GM20431 (cell line): ENCODE data around the gene UBE2B.
"Not testable (repeated sequence)": the region's sequence is repeated elsewhere in the genome, so short reads cannot be mapped to it uniquely, and the experiment has no call there.

Experiments
- in situ Hi-C: fragments of 300-500 bp; cut with MseI, MboI; formaldehyde crosslinking; loops from one replicate; pipeline ENCODE4 v1.15.0; 2020; ENCODE audit warnings: low sequenced_read_pairs; ENCODE audit not compliant: unreplicated experiment

The UBE2B gene

DNA sequence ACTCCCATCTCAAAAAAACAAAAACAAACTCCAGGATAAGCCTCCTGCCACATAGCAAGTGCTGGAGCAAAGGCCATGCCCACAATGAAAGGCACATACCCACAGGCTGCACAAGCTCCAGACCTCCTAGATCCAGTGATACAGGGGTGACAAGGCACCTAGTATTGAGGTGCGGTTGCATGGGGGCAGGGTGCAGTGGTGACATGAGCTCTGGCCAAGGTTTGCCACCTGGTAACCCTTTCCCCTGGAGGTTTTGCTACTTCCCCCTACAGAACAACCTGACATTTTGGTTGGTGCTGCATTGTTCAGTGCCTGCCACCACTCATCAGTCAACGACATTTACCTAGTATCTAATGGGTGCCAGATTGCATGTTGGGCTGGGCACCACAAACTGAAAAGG is 25.8 kb downstream of the UBE2B start:
- in situ Hi-C loops: no loop called here

DNA sequence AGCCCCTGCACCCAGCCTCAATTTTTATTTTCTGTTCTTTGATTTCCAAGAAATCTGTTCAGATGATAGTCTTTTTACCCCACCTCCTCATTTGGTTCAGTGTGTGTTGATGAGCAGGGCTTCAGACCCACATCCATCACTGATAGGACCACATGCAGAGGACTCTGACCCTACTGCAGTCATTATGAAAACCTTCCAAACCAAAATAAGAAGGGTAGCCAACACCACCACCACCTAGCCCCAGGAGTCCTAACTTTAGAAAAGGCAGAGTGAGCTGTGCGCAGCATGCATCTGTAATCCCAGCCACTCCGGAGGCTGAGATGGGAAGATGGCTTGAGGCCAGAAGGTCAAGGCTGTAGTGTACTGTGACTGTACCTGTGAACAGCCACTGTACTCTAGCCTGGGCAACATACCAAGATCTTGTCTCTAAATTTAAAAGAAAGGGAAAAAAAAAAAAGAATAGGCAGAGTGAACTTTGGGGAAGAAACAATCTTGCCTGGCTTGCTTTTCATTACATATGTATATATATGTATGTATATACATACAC is 27.3 kb downstream of the UBE2B start:
- in situ Hi-C loops: no loop called here

DNA sequence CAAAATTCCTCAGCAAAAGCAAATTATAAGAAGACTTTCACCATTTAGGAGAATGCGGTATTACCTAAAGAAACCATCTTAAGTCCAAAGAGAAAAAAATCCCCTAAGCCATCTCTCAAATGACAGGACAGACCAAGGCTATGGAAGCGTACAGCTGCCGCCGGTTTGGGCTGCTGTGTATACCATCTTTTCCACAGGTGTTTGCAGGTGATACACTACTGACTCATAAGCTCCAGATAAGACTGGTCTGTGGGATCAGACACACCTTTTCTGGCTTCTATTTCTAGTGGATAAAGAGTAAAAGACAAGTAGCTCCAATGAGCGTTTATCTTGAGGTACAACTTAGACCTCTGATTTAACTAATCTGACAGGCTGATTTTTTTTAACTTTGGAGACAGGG is 32.6 kb downstream of the UBE2B start:
- in situ Hi-C loops: no loop called here

GRCh38 chr5:134406390-134406789 is 35.0 kb downstream of the UBE2B start:
- in situ Hi-C loops: no loop called here

GRCh38 chr5:134409321-134409720 is 38.0 kb downstream of the UBE2B start:
- in situ Hi-C loops: no loop called here

GRCh38 chr5:134410822-134411221 is 39.5 kb downstream of the UBE2B start:
- in situ Hi-C loops: no loop called here

- in situ Hi-C loops: no loop called here
Measured at GRCh38 chr5:134411228-134411545, 39.8 kb downstream of the UBE2B start.

DNA sequence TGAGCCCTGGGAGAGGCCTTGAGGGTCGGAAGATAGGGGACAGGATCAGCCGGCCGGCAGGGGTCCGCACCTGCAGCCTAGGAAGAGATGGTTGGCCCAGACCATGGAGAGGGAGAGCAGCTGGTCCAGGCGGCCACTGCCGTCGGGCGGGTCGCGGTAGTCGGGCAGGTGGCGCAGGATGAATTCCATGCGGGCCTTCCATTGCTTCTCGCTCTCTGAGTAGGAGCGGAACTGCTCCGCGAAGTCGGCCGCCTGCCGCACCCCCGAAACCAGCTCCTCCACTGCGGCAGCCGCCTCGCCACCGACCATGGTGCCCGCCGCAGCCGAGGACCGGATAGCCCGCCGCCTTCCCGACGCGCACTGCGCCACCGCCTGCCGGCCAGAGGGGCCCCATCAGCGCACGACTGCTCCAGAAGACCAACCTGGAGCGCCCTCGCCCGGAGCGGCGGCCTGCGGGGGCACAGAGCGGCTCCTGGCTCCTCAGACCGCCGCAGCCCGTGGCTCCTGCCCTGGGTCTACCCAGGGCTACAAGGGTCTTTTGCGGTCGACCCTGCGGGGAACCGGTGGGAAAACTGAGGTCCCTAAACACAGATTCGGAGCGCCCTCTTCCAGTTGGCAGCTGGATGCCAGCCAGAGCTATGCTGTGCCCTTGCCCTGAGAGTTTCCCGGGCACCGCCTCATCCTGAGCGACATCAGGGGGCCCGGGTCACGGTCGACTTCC is 40.3 kb downstream of the UBE2B start, which contains the start of gene CDKN2AIPNL:
TSS of gene CDKN2AIPNL (minus strand) at position 336 of the 721 bp plus-strand sequence. CDS start at position 309, 27 bp downstream.
- in situ Hi-C loops: no loop called here

- in situ Hi-C loops: no loop called here
Measured at GRCh38 chr5:134413046-134413445, 41.7 kb downstream of the UBE2B start.

DNA sequence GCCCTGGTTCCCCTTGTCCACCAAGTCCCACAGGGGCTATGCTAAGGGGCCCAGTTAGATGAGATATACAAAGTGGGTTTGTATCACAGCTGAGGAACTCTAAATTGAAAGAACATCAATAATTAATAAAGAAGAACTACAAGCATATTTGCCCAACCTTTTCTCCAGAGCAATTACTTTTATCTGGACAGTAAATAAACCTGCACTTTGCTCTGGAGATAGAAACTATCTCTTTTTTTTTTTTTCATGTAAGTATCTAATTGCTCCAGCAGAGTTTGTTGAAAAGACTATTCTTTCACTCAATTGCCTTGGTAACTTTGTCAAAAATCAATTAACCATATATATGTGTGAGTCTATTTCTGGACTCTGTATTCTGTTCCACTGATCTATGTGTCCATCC is 46.3 kb downstream of the UBE2B start:
- in situ Hi-C loops: no loop called here

- in situ Hi-C loops: no loop called here
Measured at GRCh38 chr5:134418958-134419357, 47.6 kb downstream of the UBE2B start.

DNA sequence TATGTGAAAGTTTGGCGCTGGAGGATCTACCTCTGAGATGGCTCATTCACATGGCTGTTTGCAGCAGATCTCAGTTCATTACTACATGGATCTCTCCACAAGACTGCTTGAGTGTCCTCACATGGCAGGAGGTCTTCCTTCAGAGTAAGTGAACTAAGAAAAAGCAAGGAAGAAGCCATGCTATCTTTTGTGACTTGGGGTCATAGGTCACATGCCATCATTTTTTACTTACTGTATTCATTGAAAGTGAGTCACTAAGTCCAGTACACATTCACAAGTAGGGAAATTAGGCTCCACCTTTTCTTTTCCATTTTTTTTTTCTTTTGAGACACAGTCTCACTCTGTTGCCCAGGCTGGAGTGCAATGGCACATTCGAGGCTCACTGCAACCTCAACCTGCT is 49.0 kb downstream of the UBE2B start:
- in situ Hi-C loops: no loop called here

DNA sequence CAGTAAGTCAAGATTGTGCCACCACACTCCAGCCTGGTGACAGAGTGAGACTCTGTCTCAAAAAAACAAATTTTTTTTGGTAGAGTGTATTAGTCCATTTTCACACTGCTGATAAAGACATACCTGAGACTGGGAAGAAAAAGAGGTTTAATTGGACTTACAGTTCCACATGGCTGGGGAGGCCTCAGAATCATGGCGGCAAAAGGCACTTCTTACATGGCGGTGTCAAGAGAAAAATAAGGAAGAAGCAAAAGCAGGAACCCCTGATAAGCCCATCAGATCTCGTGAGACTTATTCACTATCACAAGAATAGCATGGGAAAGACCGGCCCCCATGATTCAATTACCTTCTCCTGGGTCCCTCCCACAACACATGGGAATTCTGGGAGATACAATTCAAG is 49.7 kb downstream of the UBE2B start:
- in situ Hi-C loops: not testable (repeated sequence)

DNA sequence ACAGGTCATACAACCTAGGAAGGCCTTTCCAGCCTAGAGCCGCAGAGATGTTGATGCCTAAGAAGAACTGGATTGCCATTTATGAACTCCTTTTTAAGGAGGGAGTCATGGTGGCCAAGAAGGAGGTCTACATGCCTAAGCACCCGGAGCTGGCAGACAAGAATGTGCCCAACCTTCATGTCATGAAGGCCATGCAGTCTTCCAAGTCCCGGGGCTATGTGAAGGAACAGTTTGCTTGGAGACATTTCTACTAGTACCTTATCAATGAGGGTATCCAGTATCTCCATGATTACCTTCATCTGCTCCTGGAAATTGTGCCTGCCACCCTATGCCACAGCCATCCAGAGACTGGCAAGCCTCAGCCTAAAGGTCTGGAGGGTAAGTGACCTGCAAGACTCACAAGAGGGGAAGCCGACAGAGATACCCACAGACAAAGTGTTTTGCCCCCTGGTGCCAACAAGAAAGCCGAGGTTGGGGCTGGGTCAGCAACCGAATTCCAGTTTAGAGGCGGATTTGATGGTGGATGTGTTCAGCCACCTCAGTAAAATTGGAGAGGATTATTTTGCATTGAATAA is 51.5 kb downstream of the UBE2B start:
- in situ Hi-C loops: no loop called here

- in situ Hi-C loops: no loop called here
Measured at GRCh38 chr5:134423376-134423775, 52.0 kb downstream of the UBE2B start.

GRCh38 chr5:134426361-134426760 is 55.0 kb downstream of the UBE2B start:
- in situ Hi-C loops: no loop called here

DNA sequence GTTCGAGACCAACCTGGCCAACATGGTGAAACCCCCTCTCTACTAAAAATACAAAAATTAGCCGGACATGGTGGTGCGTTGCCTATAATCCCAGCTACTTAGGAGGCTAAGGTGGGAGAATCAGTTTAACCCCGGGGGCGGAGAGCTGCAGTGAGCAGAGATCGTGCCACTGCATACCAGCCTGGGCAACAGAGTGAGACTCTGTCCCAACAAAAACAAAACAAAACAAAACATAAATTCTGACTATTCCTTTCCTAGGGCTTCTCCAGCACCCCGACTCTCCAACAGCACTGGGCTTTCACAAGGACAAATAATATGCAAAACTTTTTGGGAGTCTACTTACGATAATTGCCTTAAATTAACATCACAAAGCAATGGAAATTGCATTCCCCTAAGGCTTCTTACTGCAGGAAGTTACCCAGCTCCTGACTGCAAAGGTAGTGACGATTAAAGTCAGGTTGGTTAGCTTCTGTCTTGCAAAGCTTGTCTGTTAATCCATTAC is 56.2 kb downstream of the UBE2B start:
- in situ Hi-C loops: no loop called here

DNA sequence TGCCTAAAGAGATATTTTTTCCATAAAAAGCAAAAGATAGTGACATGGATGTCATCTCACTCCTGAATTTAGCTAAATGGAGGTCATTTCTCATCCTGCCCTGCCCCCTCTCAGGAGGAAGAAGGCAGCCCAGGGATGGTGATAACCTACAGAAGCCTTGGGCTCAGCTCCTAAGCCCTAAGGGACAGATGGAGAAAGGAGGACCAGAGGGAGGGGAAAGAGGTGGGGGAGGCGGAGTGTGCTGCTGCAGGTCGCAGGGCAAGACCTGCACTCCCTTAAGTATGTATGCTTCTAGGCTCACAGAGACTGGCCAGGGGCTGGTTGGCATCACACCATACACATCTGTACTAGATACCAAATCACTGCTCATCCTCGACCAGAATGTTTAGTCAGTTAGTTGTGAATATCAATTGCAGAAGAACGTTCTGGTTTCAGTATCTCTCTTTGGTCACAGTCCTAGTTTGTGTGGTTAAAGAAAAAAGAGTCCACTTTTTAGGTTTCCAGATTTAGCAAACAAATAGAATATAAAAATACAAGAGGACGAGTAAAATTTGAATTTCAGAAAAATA is 58.7 kb downstream of the UBE2B start:
- in situ Hi-C loops: no loop called here

DNA sequence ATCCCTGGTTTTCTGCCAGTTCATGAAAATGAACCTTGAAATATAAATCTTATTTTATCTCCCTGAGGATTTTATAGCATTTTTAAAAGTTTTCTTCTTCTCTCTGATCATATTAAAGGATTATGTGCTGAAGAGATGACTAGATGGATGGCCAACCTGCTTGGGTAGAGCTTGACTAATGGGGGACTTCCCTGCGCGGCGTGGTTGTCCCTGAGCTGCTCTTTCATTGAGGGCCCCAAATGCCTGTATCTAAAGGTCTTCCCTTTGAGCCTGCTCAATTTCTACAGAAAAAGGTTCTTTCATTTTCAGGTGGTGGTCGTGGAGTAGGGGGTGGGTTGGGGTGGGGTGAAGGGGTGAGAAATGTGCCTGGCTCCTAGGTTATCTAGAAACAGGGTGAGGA is 60.8 kb downstream of the UBE2B start:
- in situ Hi-C loops: no loop called here

DNA sequence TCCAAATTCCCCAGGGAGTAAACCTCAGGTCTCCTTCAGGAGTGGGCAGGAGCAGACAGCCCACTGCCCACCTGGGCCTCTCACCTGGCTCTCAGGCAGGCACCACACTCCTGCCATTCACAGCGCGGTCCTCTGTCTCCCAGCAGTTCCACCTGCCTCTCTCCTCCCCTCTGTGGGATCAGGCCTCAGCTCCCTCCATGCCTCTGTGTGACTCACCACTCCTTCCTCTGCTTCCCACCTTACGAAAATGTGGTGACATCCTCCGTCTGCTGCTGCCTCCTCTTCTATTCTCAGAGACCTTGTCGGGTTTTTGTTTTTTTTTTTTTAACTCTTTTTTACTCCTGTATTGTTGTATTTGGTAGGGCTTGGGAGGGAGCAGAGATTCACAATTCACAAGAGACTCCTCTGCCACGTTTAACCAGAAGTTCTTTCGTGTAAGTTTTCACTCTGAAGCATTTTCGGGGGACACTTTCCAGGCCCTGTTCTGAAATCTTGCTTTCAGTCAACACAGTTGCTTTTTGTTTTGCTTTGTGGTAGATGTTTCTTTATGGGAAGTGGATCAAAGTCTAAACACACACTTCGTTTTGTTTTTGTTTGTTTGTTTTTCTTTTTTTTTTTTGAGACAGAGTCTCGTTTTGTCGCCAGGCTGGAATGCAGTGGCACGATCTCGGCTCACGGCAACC is 61.4 kb downstream of the UBE2B start:
- in situ Hi-C loops: no loop called here

DNA sequence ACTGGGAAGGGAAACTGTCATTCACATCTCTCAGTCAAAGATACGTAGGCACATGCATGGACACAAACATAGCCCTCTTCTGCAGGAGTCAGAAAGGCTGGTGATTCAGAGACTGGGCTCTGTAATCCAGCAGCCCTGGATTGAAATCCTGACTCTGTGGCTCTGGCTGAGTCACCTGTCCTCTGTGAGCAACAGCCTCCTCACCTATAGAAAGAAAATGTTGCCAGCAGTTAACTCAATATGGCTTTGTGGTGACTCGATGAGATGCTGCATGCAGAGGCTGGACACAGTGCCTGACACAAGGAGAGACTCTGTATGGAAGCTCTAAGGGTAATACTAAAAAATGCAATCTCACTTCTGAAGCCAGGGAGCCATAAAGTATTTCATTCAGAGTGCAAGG is 64.2 kb downstream of the UBE2B start:
- in situ Hi-C loops: no loop called here
